GM21515 (cell line): Measurements from ENCODE around the gene NOP9.
"Not testable (repeated sequence)": the region's sequence is repeated elsewhere in the genome, so short reads cannot be mapped to it uniquely, and the experiment has no call there.

Experiments used
- ATAC-seq: cut with Tn5 transposase; IDR thresholded peaks from one replicate; pipeline ENCODE4 v1.9.1; 2021; ENCODE audit not compliant: unreplicated experiment

The NOP9 gene

GRCh38 chr14:24342889-24343288, 43.2 kb downstream of the NOP9 start:
- ATAC-seq = no peak

DNA sequence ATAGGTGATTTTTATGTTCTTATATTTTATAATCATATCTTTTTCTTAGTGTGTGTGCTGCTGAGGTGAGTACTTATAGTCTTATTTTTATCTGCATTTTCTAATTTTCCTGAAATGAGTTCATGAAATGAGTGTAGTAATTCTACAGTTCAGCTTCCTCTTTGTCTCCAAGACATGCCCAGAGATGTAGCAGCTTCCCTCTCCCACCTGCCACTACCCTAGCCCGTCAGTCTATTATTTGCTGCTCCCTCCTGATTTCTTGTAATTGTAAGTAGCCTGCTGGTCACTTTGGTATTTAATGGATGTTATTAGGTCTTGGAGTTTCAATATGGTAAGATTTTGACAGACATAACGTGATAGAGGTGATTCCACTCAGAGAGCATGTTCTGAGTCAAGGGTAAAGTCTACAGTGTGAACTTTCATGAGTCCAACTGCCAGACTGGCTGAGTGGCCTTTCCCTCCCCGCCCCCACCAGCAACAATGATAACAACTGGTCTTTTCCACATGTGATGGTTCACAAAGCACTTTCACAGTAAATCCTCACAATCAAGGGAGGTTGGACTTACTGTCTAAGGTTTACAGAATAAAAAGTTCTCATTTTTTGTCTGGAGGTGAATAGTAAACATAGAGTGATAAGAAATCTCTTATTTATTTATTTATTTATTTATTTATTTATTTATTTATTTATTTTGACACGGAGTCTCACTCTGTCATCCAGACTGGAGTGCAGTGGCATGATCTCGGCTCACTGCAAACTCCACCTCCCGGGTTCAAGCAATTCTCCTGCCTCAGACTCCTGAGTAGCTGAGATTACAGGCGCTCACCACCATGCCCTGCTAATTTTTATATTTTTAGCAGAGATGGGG, 44.4 kb downstream of the NOP9 start:
- no peak for ATAC-seq

DNA sequence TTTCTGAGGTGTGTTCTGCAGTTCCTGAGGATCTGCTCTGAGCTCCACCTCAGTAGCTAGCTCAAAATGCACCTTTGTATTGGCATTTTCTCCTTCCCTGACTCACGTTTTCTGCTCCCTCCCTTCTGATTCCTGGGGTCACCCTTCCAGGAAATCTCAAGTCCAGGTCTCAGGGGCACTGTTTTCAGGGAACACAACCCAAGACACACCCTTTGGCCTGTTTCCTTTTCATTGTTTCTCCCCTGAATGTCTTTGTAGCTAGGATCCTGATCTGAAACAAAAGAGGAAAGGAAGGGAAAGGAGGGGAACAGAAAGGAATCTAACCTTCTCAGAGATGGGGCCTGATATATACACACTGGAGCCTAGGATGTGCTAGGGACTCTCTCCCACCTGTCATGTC, 47.5 kb downstream of the NOP9 start:
- ATAC-seq = no peak

DNA sequence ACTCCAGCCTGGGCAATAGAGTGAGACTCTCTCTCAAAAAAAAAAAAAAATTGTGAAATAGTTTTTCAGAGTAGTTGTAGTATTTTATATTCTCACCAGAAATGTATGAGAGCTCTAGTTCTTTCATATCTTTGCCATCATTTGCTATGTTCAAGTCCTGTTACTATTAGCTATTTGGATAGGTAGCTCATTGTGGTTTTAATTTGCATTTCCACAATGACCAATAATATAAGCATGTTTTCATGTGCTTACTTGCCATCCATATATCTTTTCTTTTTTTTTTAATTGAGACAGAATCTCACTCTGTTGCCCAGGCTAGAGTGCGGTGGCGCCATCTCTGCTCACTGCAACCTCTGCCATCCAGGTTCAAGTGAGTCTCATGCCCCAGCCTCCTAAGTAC, 48.5 kb downstream of the NOP9 start:
- no peak for ATAC-seq

DNA sequence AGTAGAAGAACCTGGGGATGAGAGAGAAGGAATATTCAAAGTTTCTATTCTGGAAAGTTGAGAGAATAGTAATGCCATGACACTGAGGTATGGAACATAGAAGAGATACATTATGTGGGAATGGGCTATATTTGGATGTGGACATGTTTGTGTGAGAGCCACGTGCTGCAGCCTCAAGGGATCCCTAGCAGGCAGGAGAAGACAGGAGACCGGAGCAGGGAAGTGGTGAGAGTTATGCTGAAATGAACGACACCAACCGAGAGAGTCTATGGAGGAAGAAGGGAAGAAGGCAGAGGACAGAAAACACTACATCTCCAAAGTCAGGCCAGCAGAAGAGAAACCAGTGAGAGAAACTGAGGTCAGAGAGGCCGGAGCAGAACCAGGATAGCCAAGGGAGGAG, 50.1 kb downstream of the NOP9 start:
- no peak for ATAC-seq

- ATAC-seq = no peak
These were observed 51.9 kb downstream of the NOP9 start for GRCh38 chr14:24351517-24351916.

DNA sequence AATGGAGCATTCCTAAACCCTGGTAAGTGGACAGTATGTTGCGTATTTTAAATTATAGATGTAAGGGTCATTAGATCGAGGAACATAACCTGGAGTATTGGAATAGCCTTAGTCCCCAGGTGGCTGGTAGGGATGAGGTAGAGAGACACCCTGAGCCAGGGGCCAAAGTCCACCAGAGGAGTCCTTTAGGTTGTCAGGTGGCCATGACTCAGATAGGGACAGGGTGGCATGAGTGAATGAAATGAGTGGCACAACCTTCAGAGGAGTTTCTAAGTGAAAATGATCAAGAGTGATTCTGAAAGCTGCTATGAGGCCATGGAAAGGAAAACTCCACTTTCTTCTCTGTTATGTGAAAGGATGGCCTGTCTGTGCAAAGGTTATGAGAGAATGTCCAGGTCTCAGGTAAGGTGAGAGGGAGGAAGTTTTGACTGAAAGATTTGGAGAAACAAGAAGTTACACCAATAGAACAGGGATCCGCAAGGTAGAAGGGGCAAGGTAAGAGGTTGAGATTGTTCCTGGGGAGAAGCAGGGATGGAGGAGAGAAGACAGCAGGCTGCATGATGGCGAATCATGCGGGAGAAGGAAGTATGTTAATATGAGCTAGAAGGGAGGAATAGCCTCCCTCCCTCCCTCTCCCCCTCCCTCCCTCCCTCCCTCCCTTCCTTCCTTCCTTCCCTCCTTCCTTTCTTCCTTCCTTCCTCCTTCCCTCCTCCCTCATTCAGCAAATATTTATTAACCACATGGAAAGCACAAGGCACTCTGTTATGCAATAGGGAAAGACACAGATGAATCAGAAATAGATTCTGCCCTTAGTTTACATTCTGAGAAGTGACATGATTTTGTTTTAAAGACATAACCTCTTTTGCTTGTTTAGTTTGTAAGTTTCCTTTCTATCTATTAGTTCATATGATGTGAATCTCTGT, 54.2 kb downstream of the NOP9 start:
- no peak for ATAC-seq

GRCh38 chr14:24354482-24354825, 54.8 kb downstream of the NOP9 start:
- ATAC-seq = not testable (repeated sequence)

DNA sequence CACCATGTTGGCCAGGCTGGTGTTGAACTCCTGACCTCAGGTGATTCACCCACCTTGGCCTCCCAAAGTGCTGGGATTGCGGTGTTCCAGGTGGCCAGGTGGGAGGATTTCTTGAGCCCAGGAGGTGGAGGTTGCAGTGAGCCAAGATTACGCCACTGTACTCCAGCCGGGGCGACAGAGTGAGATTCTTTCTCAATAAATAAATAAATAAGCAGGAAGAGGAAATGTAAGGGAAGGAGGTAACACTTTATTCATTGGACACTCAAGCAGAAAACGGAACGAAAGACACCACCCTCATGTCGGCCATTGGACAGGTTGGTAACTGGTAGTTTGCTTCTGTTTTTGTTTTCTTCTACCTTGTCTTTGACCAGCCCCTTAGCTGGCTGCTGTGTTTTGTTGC, 55.4 kb downstream of the NOP9 start:
- ATAC-seq = no peak

DNA sequence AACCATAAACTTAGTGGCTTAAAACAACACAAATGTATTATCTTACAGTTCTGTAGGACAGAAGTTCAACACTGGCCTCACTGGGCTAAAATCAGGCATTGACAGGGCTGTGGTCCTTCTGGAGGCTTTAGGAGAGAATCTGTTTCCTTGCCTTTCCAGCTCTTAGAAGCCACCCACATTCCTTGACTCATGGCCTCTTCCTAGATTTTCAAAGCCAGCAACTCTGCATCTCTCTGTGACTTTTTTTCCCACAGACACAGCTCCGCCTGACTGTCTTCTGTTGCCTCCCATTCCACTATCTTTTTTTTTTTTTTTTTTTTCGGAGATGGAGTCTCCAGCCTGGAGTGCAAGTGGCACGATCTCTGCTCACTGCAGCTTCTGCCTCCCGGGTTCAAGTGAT, 56.6 kb downstream of the NOP9 start:
- ATAC-seq = no peak
